Fibroblast of skin of back (primary cell): Measurements from ENCODE around the gene INHBC.

Experiments
- DNase-seq: peaks from one replicate; pipeline ENCODE4 v3.0.0-alpha.2; 2013

INHBC gene

GRCh38 chr12:57469296-57470164 lies 34.9 kb downstream of the INHBC start:
- no peak for DNase-seq

- DNase-seq, result no peak
Observed at GRCh38 chr12:57470286-57470969, 35.8 kb downstream of the INHBC start.

GRCh38 chr12:57470970-57471656 lies 36.5 kb downstream of the INHBC start:
- no peak for DNase-seq

DNA sequence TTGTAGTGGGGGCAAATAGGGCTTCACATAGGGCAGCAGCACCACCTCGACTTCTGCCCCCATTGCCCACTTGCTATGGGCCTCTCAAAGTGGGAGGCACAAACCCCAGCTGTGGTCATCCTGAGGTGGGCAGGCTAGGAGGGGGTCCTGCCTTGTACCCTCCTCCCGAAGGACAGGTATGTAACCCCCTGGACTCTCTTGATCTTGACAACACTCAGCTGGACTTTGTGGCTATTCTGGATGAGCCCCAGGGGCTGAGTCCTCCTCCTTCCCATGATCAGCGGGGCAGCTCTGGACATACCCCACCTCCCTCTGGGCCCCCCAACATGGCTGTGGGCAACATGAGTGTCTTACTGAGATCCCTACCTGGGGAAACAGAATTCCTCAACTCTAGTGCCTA lies 37.1 kb downstream of the INHBC start:
- no peak for DNase-seq

DNA sequence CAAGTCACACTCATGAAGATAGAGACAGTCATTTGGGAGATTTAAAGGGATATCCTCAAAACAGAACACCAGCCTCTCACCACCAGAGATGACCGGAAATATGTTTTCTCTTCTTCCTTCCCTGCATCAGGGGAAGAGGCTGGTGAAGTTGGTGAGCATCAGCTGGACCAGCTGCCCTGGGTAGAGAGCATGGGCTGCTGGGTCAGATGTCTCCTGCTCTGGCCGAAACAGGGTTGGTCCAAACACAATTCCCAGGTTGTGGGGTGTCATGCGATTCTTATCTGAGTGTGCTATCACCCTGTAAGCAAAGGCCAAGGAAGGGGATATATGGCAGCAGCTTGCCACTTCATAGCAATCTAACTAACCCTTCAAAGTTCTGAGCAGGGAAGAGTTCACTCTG lies 37.8 kb downstream of the INHBC start:
- no peak for DNase-seq

DNA sequence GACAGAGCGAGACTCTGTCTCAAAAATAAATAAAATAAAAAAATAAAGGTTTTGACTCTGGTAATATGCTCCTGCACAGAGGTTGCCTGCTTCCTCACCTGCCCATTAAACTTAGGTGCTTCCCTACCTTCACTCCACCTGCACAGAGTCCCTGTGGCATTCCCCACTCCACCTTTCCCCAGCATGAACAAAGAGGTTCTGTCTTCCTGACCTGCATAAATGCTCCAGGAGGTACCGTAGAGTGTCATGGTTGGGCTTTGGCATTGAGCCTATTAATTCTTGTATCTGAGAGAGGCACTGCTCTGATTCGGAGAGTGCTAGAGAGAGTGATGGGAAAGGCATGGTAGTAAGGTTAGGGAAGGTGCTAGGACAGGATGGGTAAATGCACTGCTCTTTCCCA lies 38.8 kb downstream of the INHBC start:
- no peak for DNase-seq

DNA sequence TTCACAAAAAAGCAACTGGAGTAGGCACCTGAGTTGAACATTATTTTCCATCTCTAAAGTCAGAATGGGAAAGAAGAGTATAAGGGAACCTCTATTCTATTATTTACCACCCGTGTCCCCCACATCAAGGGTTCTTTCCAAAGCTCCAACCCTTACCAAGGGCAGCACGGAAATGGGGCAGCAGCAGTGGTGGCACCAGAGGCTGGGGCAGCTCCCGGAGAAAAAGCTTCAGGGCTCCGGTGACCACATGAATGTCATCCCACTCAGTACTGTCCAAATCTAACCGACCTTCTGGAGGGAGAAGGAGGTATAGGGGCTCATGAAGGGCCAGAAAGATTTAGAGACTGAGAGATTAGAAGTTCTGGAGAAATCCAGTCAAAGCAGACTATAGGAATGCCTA lies 39.3 kb downstream of the INHBC start:
- no peak for DNase-seq

GRCh38 chr12:57474430-57474829 lies 39.8 kb downstream of the INHBC start:
- DNase-seq, result no peak

DNA sequence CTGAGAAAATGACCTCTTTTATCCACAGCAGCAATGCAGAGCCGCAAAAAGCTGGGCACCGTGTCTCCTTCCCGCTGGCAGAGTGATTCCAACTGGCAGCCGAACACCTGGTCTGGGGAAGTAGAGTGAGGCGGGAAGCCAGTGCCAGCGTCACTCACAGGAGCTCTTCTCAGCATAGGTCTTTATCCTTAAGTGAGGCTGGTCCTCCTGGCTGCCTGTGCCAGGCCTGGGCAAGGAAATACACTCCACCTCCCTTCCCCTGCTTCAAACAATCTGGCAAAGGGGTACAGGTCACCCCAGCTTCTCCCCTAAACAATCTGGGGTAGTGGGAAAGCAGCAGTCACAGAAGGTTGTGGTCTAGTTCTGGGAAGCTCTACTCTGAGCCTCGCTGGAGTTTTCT lies 40.3 kb downstream of the INHBC start:
- DNase-seq, result no peak

GRCh38 chr12:57475271-57476161 lies 40.9 kb downstream of the INHBC start:
- DNase-seq, result no peak

- no peak for DNase-seq
Observed at GRCh38 chr12:57476162-57476992, 41.8 kb downstream of the INHBC start.

- DNase-seq, result no peak
Observed at GRCh38 chr12:57476993-57477709, 42.6 kb downstream of the INHBC start.

DNA sequence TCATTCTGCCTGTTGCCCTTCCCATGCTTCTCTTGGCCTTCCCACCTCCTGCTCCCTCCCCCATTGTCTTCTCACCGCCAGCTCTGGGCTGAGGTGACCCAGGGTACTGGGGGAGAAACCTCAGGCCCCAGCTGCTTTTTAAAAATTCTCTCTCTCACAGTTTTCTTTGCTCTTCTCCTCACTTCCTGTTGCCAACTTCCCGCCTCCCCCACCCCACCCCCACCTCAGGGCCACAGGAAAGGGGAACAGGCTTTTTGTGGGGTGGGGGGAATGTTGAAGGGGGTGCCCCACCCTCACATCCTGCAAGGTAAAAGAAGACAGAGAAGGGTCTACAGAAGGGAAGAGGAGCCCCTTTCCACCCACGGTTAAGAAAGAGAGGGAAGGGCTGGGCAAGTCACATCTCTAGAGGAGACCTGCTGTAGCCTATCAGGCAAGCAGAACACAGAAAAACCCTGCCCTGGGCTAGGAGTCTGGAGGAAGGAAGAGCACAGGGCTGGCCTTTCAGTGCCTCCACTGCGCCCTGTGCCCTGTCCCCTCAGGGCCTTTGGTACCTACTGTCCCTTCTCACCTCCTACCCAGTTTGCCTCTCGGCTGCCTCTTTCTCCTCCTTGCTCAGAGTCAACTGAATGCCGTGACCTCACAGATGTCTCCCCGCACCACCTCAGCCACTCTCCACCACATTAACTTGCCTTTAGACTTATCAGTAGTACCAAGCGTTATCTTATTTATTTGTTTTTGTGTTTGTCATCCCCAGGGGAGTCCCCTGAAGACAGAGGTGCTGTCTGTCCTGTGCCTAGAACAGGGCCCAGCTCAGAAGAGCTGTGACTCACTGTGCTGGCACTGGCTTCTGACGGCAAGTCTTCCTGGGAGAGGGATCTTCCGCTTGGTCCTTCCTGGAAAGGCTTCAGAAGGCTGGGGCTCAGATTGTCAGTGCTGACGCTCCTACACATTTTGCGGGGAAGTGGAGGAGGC lies 43.4 kb downstream of the INHBC start:
- DNase-seq, result no peak

DNA sequence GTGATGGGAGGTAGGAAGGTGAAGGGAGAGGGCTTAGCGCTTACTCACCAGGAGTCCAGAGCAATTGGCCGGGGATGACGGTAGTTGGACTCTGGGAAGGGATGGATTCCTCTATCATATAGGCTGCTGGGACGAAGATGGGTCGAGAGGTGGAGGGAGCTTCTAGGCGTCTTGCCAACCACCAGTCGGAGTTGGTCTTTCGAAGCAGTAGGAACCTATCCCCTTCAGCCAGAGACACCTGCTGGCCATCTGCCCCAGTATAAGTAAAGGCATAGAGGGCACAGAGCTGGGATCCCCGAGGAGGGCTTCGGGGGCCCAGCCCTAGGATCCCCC lies 44.4 kb downstream of the INHBC start:
- DNase-seq, result no peak

GRCh38 chr12:57479376-57480115 lies 45.0 kb downstream of the INHBC start, which contains the start of gene ARHGAP9:
Gene ARHGAP9, minus strand, starts transcription at chr12:57479866. Its CDS starts 460 bp downstream, at chr12:57479406.
- DNase-seq, result no peak

DNA sequence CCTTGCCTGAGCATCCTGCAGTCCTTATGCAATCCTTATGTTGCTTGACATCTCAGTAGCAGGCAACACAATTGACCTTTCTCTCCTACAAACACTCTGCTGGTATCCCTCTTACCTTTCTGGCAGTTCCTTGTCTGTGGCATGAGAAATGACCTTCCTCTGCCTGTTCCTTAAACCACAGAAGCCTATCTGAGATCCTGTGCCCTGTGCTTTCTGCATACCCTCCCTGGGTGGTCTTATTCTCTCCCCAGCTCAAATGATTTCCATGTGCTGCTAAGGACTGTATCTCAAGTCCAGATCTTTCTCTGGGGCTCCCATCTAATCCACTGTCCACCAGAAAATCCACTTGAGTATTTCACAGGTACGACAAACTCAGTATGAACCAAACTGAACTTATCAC lies 47.1 kb downstream of the INHBC start:
- DNase-seq, result no peak

- peak; percentile 79 for DNase-seq
Observed at GRCh38 chr12:57483466-57483865, 48.9 kb downstream of the INHBC start.

DNA sequence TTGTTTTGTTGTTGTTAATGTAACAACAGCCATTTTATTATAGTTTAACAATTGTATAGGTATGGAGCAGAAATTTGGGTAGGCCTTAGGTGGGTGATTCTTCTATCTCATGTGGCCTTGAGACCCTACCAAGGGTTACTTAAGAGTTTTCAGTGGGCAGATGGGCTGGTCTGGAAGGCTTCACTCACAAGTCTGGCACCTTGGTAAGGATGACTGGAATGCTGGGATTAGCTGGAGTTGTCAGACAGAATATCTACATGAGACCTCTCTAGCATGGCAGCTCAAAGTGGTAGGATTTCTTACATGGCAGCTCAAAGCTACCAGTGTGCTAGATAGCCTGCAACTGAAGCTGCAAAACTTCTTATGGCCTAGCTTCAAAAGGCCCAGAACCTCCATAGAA lies 51.1 kb downstream of the INHBC start:
- DNase-seq, result no peak

GRCh38 chr12:57487055-57487596 lies 52.5 kb downstream of the INHBC start:
- no peak for DNase-seq
